SW 1271 (cell line): ENCODE measurements around the gene INTS11.

Source experiments
- DNase-seq, 2 experiments: peaks; one replicate each; lab custom pipeline; 2025; lab: John Stamatoyannopoulos, UW

INTS11 gene

GRCh38 chr1:1262758-1263157, 61.7 kb downstream of the INTS11 start:
- no peak for DNase-seq

DNA sequence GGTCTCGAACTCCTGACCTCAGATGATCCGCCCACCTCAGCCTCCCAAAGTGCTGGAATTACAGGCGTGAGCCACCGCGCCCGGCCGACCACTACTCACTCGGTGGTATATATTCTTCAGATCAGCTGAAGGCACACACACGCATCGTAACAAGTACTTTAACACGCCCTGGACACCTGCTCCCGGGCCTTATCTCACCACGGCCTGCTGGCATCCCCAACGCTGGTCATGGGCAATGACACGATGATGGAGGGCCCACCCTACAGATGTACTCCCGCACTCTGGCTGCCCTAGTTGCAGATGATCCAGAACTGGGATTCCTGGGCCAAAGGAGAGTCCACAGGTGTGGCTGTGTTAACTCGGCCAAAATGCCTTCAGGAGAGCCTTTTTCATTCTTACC, 62.4 kb downstream of the INTS11 start:
- DNase-seq, result no peak
